Thyroid gland (tissue), 4 donors: ENCODE data around the gene DGKD. TPM values are rescaled to one million over a fixed set of nuclear protein-coding genes. Genes with fewer than 3 reads are reported as not detected.

Source experiments
- DNase-seq, 2 donors: peaks; one replicate each; pipeline ENCODE4 v3.0.0-alpha.2; 2019
- H3K27ac ChIP-seq, 3 donors: fragments of 200-600 bp; sonication (generic); 1 replicate in 2 of 3; 2 replicates in 1 of 3; pipeline ENCODE4 v1.5.1; 2016 to 2019; ENCODE audit warnings: mild to moderate bottlenecking in 1 of 3, moderate library complexity in 1 of 3
- H3K27me3 ChIP-seq: fragments of 200-600 bp; sonication (generic); one replicate; pipeline ENCODE4 v1.5.1; 2019
- H3K36me3 ChIP-seq, 2 donors: fragments of 200-600 bp; sonication (generic); one replicate each; pipeline ENCODE4 v1.5.1; 2016 to 2019
- H3K4me1 ChIP-seq, 2 donors: fragments of 200-600 bp; sonication (generic); one replicate each; pipeline ENCODE4 v1.5.1; 2017 to 2019
- H3K4me3 ChIP-seq, 3 donors: fragments of 200-600 bp; sonication (generic); replicated peaks in 1 of 3; 1 replicate in 2 of 3; 2 replicates in 1 of 3; pipeline ENCODE4 v1.5.1; 2016; ENCODE audit warnings: mild to moderate bottlenecking in 1 of 3
- H3K9me3 ChIP-seq: fragments of 200-600 bp; sonication (generic); one replicate; pipeline ENCODE4 v1.5.1; 2017
- CTCF ChIP-seq, 6 experiments: fragments of 200-600 bp in 3 of 6; fragments of 450-650 bp in 3 of 6; sonication (generic) in 3 of 6; IDR thresholded peaks; one replicate each; pipeline ENCODE4 v1.5.1; 2016 to 2019; ENCODE audit warnings: antibody characterized with exemption in 6 of 6, mild to moderate bottlenecking in 2 of 6, inconsistent platforms in 1 of 6, moderate library complexity in 1 of 6
- POLR2A ChIP-seq, 2 donors: fragments of 450-650 bp; IDR thresholded peaks; one replicate each; pipeline ENCODE4 v1.6.1; 2017; ENCODE audit warnings: antibody characterized with exemption in 2 of 2, mild to moderate bottlenecking in 2 of 2, moderate library complexity in 1 of 2
- WGBS, 2 donors: methylation state at CpG; one replicate each; pipeline ENCODE4 v1.1.5; 2017; 5-methylcytosine and 5-hydroxymethylcytosine counted together
- intact Hi-C: fragments of 100-400 bp; cut with DNase I; formaldehyde crosslinking; loops from one replicate; pipeline ENCODE4 v1.15.1; 2023
- total RNA-seq, 4 donors: library from RNA; depleted of rRNA; stranded (reverse); fragments of >200 nt; gene quantifications; one replicate each; pipeline ENCODE4 v1.2.3, GENCODE V29; 2016

Gene DGKD
- total RNA-seq, 4 donors from 2014 or later, result 22.3 to 71.7 (median 27.3) TPM

- Histone ChIP-seq H3K36me3 (peaks cover 29 to 33% of the 10 kb centered on the region in 2 donors), H3K27me3 (no peaks in the 10 kb centered on the region), H3K4me1 (peaks cover 10 to 13% of the 10 kb centered on the region in 2 donors), H3K4me3 (no peak overlapping the region), H3K27ac (no peak overlapping the region), H3K9me3 (no peaks in the 10 kb centered on the region)
- DNase-seq, result no peak
- 91% methylated on average over 3 of the region's 3 CpGs for WGBS, 2 donors
- TF ChIP-seq CTCF (IDR thresholded peaks at IDR 0.05) (no peak), POLR2A (IDR thresholded peaks at IDR 0.05) (no peak)
- intact Hi-C loops, result no loop called here
These were observed 137.0 kb downstream of the DGKD start for GRCh38 chr2:233491326-233491725.

- no peaks in the 10 kb centered on the region for H3K27me3 ChIP-seq
- no peak overlapping the region for H3K27ac ChIP-seq
- TF ChIP-seq CTCF (IDR thresholded peaks at IDR 0.05), result no peak
- no peak for TF ChIP-seq POLR2A (IDR thresholded peaks at IDR 0.05)
- H3K9me3 ChIP-seq, result no peaks in the 10 kb centered on the region
- no peak overlapping the region for H3K4me3 ChIP-seq
- 95% methylated on average over 4 of the region's 4 CpGs for WGBS, 2 donors
- H3K4me1 ChIP-seq, result peaks cover 2 to 6% of the 10 kb centered on the region in 2 donors
- intact Hi-C loops, result no loop called here
- peaks cover 29 to 33% of the 10 kb centered on the region in 2 donors for H3K36me3 ChIP-seq
- DNase-seq, result no peak
These were observed 137.8 kb downstream of the DGKD start for GRCh38 chr2:233492078-233492477.

- Histone ChIP-seq H3K36me3 (peaks cover 31 to 38% of the 10 kb centered on the region in 2 donors), H3K4me3 (no peak overlapping the region), H3K27me3 (no peaks in the 10 kb centered on the region), H3K4me1 (no peaks in the 10 kb centered on the region), H3K9me3 (no peaks in the 10 kb centered on the region), H3K27ac (no peak overlapping the region)
- TF ChIP-seq POLR2A (IDR thresholded peaks at IDR 0.05) (no peak), CTCF (IDR thresholded peaks at IDR 0.05) (no peak)
- no peak for DNase-seq
- intact Hi-C loops, result no loop called here
- 93 to 97% methylated on average over 4 of the region's 4 CpGs for WGBS, 2 donors
These were observed 138.5 kb downstream of the DGKD start for GRCh38 chr2:233492751-233493150.

- Histone ChIP-seq H3K4me3 (no peak overlapping the region), H3K4me1 (no peaks in the 10 kb centered on the region), H3K27me3 (no peaks in the 10 kb centered on the region), H3K9me3 (no peaks in the 10 kb centered on the region), H3K36me3 (peaks cover 19 to 24% of the 10 kb centered on the region in 2 donors), H3K27ac (no peak overlapping the region)
- 87 to 89% methylated on average over 10 of the region's 10 CpGs for WGBS, 2 donors
- DNase-seq, result no peak
- TF ChIP-seq POLR2A (IDR thresholded peaks at IDR 0.05) (no peak), CTCF (IDR thresholded peaks at IDR 0.05) (no peak)
- intact Hi-C loops, result no loop called here
These were observed 141.5 kb downstream of the DGKD start for GRCh38 chr2:233495503-233496496.

GRCh38 chr2:233497692-233498091 lies 143.4 kb downstream of the DGKD start:
- WGBS, 2 donors, result 96 to 100% methylated on average over 2 of the region's 2 CpGs
- no peak for TF ChIP-seq POLR2A (IDR thresholded peaks at IDR 0.05)
- TF ChIP-seq CTCF (IDR thresholded peaks at IDR 0.05), result no peak
- no peak overlapping the region for H3K27ac ChIP-seq
- no peaks in the 10 kb centered on the region for H3K9me3 ChIP-seq
- H3K27me3 ChIP-seq, result no peaks in the 10 kb centered on the region
- intact Hi-C loops, result no loop called here
- DNase-seq, result no peak
- H3K4me1 ChIP-seq, result no peaks in the 10 kb centered on the region
- peaks cover 13 to 25% of the 10 kb centered on the region in 2 donors for H3K36me3 ChIP-seq
- H3K4me3 ChIP-seq, result no peak overlapping the region
